DND-41 (cell line): ENCODE measurements around the gene PLAA.

Experiments
- EZH2 ChIP-seq: IDR thresholded peaks from 3 replicates; pipeline ENCODE4 v1.6.1; 2012; ENCODE audit warnings: borderline replicate concordance, low read depth, mild to moderate bottlenecking, moderate library complexity, low read length, inconsistent platforms; ENCODE audit not compliant: severe bottlenecking
- TF ChIP-seq, protein P1 (sequence below): IDR thresholded peaks from 2 replicates; pipeline ENCODE4 v1.5.1; 2012; ENCODE audit warnings: borderline replicate concordance, low read length, moderate library complexity, mild to moderate bottlenecking; ENCODE audit not compliant: poor library complexity, severe bottlenecking; ENCODE audit errors: extremely low read depth

DNA sequence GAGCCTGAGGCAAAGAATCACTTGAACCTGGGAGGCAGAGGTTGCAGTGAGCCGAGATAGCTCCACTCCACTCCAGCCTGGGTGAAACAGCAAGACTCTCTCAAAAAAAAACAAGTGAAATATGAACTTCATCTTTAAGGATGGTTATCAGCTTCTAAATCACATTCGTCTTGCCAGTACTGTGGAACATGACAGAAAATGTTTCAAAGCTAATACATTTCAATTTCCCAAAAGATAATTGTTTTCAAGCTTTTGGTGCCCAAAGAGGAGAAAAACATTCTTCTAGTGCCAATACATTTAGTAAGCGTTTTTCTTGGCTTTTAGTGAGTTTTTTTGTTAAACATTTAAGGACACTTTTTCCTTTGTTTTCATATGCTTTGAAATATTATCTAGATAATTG is 4.8 kb upstream of the PLAA start:
- TF ChIP-seq, protein P1, sequence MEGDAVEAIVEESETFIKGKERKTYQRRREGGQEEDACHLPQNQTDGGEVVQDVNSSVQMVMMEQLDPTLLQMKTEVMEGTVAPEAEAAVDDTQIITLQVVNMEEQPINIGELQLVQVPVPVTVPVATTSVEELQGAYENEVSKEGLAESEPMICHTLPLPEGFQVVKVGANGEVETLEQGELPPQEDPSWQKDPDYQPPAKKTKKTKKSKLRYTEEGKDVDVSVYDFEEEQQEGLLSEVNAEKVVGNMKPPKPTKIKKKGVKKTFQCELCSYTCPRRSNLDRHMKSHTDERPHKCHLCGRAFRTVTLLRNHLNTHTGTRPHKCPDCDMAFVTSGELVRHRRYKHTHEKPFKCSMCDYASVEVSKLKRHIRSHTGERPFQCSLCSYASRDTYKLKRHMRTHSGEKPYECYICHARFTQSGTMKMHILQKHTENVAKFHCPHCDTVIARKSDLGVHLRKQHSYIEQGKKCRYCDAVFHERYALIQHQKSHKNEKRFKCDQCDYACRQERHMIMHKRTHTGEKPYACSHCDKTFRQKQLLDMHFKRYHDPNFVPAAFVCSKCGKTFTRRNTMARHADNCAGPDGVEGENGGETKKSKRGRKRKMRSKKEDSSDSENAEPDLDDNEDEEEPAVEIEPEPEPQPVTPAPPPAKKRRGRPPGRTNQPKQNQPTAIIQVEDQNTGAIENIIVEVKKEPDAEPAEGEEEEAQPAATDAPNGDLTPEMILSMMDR: no peak
- TF ChIP-seq EZH2: no peak
